ENCODE results near the gene ARID4B.
"Not testable (repeated sequence)": the region's sequence is repeated elsewhere in the genome, so short reads cannot be mapped to it uniquely, and the experiment has no call there.

Gene ARID4B

DNA sequence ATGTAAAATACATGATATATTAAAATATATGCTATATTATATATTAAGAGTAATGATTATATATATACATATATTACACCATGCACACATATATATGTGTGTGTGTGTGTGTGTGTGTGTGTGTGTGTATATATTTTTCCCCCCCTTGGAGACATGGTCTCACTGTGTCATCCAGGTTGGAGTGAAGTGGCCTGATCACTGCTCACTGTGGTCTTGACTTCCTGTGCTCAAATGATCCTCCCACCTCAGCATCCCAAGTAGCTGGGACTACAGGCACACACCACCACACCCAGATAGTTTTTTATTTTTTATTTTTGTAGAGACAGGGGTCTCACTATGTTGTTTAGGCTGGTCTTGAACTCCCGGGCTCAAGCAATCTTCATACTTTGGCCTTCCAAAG lies 112.5 kb downstream of the ARID4B start:
- no peak for DNase-seq

DNA sequence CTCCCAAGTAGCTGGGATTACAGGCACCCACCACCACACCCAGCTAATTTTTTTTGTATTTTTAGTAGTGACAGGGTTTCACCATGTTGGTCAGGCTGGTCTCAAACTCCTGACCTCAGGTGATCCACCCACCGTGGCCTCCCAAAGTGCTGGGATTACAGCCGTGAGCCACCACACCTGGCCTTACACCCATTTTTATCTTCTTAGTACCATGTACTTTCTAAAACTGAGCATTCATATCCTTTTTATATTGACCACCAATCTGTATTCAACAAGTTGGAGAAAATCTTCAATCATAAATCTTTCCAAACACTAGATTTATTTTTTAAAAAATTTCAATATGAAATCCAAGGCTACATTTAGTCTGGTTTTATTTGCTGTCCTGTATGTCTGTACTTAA lies 113.0 kb downstream of the ARID4B start:
- DNase-seq, result not testable (repeated sequence)

DNA sequence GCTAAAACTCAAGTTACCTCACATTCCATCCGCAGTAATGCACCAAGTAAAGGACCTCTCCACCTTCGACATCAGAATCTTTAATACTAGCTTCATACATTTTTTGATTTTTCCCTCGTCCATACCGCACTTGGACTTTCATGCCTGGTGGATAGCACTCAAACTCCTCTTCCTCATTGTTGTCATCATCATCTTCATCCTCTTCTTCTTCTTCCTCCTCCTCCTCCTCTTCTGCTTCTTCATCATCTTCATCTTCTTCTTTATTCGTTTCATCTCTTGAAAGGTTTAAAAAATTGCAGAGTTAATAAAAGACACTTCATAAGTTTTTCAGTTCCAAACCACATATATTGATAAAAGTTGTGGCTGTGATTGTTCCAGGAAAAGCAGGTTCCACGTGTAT lies 114.2 kb downstream of the ARID4B start:
- DNase-seq, result no peak

DNA sequence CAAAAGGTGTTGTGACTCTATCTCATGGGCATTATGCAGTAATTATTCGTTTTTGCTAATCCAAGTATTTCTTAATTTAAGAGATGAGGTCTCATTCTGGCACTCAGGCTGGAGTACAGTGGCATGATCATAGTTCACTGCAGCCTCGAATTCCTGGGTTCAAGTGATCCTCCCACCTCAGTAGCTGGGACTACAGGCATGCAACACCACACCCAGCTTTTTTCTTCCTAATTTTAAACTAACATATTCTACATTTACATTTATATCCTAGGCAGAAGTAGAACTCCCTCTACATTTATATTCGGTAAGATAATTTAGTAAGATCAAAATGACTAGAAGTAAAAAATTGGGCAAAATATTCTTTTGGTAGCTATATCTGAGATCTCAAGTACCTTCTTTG lies 116.5 kb downstream of the ARID4B start:
- DNase-seq, result no peak

DNA sequence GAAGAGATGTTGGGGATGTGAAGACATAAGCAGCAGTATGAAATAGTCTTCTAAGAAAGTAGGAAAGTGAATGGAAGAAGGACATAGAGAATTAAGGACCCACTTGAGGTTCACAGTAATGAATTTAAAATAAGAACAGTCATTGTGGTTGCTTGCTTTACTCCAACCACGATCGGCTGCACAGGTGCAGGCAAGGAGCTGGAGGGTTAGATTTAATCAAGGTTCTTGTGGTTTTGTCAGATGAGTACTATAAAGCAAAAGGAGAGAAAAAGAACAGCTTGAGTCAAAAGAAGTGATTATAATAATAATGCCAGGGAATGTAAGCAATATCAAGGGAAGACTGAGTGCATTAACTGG lies 120.8 kb downstream of the ARID4B start:
- no peak for DNase-seq

DNA sequence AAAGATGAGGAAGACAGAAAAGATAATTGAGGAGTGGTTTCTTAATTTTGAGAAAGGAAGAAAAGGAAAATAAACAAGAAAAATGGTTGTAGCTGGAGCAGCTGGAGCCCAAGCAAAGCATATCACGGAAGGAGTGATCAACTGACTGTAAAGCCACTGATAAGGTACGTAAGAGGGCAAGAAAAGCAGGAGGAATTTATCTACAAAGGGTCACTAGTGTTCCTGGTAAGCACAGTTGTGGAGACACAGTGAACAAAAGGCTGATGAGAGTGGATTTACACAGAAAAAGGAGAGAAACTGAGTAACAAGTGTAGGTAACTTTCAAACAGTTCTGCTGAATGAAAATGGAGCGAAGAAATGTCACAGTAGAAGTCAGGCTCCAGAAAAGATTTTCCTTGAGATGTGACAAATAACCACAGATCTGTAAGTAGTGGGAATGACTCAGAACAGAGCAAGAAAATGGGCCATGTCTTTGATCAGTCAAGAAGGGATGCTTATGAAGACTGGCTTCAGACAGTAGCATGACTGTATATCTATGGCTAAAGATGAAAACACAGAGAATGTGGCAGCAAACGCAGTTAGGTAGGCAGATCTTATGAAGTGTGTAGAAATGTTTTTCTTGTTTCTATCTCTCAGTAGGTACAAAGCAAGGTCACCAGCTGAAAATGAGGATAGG lies 121.3 kb downstream of the ARID4B start:
- DNase-seq, result no peak

DNA sequence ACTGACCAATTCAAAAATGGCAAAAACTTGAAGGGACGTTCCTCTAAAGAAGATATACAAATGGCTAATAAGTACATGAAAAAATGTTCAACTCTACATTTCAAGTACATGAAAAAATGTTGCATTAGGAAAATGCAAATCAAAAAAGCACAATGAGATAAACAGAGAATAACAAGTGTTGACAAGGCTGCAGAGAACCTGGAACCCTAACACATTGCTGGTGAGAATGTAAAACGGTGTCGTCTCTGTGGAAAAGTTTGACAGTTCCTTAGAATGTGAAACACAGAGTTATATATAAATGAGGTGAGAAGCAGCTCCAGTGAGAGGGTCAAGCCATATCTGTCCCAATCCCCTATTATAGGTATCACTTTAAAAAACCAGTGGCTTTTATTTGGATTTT lies 122.3 kb downstream of the ARID4B start:
- no peak for DNase-seq

DNA sequence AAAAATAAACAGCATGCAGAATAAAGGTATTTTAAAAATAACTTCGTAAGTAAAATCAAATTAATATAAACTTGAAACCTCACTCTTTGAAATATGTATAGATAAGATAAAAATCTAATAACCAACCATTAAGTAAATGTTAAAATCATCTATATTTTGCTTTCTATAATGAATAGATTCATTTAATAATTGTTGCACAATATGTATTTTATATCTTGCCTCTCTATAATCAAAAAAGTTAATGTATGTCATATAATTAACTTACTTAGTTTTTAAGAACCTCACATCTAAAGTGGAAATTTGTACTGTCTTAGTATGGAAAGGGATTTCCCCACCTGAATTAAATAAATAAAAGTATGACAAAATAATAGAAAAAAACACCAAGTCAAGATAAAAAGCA lies 124.6 kb downstream of the ARID4B start:
- DNase-seq, result no peak

DNA sequence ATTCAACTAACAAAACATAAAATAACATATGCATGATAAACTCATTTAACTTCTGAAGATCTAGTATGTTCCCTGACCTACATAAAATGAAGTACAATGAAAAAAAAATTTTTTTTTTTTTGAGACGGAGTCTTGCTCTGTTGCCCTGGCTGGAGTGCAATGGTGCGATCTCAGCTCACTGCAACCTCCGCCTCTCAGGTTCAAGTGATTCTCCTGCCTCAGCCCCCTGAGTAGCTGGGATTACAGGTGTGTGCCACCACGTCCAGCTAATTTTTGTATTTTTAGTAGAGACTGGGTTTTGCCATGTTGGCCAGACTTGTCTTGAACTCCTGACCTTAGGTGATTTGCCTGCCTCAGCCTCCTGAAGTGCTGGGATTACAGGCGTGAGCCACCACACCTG lies 125.5 kb downstream of the ARID4B start:
- DNase-seq, result not testable (repeated sequence)

DNA sequence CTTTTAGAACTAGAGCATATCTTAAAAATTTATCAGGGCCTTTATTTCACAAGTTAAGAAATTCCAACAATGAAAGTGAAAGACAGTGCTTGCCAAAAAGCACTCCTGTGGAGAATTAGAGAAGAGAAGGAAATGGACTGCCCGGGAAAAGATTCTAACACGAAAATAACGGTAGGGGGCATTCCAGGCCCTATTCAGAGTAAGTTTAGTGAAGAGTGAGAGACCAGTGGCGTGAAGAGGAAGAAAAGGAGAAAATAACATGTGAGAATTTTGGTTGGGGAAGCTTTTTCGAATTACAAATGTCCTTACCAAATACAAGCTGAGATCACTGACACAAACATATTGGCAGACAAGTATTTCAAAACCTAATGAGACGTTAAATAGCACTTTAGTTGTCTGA lies 128.5 kb downstream of the ARID4B start:
- peak; percentile 48 for DNase-seq

DNA sequence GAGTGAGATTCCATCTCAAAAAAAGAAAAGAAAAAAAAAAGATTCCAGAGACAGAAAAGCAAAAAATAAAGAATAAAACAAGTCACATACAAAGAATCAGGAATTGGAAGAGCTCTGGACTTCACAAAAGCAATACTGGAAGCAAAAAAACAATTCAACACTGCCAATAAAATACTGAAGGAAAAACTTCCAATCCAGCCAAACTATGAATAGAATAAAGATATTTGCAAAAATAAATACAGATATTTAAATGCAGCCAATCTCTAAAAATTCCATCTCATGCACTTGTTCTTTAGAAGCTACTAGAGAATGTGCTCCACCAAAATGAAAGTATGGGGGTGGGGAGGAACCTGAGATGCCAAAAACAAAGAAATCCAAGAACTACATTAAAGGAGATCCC lies 137.5 kb downstream of the ARID4B start:
- no peak for DNase-seq

DNA sequence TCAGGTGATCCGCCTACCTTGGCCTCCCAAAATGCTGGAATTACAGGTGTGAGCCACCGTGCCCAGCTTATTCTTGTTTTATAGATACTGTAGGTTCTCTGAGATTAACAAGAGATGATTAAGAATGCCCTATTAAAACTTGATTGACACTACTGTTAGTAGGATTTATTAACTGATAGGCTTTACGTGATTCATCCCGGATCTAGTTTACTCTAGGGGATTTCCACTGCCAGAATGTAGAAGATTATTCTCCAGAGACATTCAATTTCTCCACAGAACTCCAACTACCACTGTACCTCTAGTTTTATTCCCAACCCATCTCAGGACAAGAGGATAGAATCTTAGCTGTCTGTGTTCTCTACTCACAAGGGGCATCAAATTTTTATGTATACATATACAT lies 140.7 kb downstream of the ARID4B start:
- DNase-seq, result peak; percentile 79

DNA sequence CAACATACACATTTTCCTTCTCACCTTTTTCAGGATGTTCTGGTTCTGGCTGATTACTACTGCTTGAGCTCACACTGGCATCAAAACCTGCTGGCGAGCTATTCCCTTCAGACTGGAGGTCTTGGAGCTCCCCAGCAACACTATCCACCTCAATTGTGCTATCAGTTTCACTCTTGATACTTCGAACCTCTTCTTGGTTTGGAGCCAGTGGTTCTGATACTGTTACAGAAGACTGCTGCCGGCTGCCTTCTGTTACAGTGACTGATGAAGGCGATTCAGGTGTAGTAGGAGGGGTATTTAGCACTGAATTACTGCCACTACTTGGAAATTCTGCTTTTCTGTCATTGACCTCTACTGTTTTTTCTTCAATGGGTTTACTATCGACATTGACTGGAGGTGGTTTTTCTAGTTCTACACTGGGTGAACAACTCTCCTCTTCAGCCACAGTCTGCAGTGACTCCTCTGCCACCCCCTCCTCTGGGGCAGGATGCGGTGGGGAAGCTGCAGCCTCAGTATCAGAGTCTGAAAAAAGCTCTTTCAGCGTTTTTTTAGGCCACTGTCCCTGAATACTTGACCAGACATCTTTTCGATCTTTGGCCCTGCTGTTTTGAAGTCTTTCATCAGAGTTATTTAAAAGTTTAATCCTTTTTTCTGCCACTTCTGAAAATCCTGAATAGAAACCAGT lies 146.3 kb downstream of the ARID4B start:
- no peak for DNase-seq

DNA sequence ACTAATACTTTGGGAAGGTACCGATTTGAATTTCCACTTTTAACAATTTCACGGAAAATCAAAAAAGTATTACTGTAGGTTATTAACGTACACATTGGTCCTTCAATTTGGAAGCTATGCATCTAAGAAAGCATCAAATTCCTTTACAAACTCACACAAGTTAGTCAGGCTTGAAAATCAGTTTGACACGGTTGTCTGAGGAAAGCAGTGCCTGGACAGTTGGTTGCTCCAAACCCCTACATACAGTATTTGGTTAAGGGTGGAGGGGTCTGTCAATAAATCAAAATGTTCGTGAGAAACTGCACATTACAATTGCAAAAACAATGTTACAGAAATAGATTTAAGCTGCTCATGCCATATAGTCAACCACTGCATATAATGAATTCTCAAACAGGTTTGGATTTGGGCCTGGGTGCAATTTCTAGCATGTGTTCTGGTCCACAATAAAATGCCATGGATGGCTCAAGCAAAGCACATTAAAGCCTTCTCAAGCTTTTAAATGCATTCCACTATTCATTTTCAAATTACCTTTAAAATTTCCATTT lies 147.0 kb downstream of the ARID4B start:
- DNase-seq, result no peak

DNA sequence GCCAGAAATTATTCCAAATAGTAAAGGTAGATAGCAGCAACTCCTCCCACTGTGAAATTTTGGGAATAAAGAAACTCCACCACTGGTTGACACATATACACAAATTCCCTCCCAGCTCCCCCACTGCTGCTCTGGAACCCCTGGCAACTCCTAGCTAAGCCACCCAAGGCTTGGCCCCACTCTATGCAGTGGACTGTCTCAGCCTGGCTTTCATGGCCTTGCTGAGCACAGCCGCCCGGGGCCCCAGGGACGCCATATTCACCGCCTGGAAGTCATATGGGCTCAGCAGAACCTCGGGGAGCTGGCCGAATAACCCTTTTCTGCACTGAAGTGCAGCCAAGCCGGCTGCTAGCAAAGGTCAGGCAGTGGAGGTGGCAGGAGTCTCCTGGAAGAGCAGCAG lies 151.5 kb downstream of the ARID4B start:
- no peak for DNase-seq

DNA sequence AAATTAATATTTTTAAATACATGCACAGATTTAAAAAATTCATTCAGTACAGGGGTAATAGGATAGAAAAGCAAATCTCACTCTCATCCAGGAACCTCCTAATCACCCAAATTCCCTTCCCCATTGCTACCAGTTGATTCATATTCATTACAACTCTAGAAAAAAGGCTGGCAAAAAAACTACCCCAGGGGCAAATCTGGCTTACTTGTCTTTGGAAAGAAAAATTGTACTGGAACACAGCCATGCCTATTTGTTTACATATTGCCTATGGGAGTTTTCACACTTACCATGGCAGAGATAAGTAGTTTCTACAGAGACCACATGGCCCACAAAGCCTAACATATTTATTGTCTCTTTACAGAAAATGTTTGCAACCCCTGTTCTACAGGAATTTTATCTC lies 158.0 kb downstream of the ARID4B start:
- DNase-seq, result no peak

DNA sequence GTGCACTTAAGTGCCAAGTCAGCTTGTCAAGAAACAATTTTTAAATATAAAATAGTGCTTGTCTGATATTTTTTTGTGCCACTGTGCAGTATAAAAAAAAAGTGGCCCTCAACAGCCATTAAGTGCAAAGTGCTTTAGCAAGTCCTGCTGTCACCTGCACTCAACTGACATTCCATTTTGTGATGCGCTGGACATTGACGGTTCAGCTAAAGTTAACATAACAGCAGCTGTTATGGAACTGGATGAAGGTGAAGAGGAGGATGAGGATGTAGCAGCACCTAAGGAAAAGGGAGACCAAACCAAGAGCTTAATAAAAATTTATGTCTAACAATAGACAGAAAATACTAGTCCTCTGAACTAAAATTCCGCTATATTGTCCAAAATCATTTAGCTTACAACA lies 159.6 kb downstream of the ARID4B start:
- no peak for DNase-seq

DNA sequence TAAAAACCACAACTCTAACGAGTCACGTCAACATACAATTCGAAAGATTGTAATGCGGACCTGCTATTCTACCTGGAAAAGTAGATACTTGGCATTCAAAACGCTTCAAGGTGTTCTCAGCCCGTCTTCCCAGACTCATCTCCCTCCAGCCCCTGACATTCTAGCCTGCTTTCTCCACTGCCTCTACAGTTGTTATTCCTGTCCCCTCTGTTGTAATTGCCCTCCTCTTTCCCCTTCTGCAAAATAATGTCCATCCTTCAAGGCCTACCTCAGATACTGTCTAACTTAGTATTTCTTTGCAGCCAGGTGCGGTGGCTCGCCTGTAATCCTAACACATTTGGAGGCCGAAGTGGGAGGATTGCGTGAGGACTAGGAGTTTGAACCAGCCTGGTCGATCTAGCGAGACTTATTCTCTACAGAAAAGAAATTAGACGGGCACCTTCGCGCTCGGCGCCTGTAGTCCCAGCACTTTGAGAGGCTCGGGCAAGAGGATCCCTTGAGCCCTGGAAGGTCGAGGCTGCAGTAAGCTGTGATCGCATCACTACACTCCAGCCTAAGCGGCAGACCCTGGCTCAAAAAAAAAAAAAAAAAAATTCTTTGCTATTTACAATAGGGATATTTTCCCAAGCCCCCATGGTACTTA lies 166.2 kb downstream of the ARID4B start:
- peak; percentile 36 for DNase-seq

DNA sequence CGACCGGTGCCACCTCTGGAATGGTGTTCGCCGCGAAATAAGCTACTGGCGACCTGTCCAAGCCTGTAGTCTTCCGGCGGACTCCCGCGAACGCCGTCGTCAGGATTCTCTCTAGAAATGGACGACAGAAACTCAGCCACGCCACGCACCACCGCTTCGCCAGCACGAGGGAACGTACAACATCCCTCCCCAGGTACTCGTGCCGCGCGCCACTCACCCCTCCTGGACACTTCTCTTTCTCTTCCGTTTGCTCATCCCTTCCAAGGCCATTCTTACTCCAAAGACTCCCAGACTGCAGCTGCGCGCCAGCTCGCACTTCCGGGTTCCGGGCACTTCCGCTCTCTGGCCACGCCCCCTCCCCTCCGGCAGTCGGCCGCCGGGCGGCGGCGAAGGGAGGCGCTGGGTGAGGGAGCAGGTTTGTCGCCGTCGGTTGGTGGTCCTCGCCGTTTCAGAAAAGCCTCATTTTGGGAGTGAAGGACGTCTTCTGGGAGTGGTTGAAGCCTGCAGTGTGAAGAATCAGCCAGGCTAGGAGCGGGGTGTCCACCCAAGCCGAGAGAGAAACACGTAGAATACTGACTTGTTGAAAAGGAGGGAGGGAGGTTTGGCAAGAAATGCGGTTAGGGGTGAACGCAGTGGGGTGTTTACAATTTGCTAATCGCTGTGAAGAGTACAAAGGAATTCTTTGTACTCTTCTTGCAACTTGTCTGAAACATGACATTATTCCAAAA lies 166.9 kb downstream of the ARID4B start, which contains the start of gene RBM34:
Gene RBM34, minus strand, starts transcription at position 294 of the 728 bp plus-strand sequence. Its CDS starts 24 bp downstream, at position 270.
- peak; percentile 95 for DNase-seq

DNA sequence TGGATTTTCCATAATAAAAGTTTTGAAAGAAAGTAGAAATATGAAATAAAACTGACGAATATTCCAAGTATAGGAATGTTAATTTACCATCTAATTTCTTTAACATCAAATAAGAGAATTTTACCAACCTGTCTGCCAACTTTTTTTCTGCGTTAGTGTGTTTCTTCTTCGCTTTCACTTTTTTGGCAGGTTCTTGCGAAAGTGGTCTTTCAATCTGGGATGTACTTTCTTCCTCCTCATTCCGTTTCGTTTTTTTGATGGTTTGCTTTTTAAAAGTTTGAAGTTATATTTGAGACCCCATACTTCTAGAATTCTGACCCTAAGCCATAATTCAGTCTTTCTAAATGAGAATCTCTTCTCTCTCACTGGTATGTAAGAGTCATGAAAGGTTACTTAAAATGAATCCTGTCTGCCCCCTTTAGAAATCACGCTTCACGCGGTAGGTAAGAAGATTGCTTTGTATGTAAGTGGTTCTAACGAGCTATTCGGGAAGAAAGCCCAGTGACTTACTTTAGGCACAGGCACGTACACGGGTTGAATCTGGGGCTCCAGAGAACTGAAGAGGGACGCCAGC lies 167.5 kb downstream of the ARID4B start:
- no peak for DNase-seq

DNA sequence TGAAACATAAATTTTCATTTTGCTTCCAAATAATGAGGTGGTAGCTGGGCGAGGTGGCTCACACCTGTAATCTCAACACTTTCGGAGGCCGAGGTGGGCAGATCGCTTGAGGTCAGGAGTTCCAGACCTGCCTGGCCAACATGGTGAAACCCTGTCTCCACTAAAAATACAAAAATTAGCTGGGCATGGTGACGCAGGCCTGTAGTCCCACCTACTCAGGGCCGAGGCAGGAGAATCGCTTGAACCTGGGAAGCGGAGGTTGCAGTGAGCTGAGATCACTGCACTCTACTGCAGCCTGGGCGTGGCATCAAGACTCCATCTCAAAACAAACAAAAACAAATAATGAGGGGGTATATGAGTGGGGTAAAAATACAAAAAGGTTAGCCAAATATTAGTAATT lies 168.0 kb downstream of the ARID4B start:
- not testable (repeated sequence) for DNase-seq

DNA sequence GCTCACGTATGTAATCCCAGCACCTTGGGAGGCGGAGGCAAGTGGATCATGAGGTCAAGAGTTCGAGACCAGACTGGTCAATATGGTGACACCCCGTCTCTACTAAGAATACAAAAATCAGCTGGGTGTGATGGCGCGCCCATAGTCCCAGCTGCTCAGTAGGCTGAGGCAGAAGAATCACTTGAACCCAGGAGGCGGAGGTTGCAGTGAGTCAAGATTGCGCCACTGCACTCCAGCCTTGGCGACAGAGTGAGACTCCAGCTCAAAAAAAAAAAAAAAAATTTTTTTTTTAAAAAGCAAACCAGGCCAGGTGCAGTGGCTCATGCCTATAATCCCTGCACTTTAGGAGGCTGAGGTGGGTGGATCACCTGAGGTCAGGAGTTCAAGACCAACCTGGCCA lies 168.7 kb downstream of the ARID4B start:
- DNase-seq, result not testable (repeated sequence)

DNA sequence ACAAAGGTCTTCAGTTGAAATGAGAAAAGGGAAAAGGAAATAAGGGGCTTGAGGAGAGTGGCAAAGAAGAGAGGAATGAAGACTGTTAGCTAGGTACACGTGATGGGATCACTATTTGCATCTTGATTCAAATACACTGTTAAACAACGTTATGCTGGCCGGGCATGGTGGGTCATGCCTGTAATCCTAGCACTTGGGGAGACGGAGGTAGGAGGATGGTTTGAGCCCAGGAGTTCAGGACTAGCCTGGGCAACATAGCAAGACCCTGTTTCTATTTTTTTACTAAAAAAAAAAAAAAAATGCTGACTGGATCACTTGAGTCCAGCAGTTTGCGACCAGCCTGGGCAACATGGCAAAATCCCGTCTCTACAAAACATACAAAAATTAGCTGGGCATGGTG lies 169.3 kb downstream of the ARID4B start:
- no peak for DNase-seq
